Neutrophil (primary cell): ENCODE measurements around the gene FOXN3.
A peak's percentile ranks its signal among the peaks of the same experiment; 100 is the strongest.

Experiments
- H3K27ac ChIP-seq: fragments of 200-600 bp; sonication (generic); 2 replicates; pipeline ENCODE4 v1.5.1; 2016; ENCODE audit warnings: mild to moderate bottlenecking, moderate library complexity
- H3K27me3 ChIP-seq: fragments of 200-600 bp; sonication (generic); 2 replicates; pipeline ENCODE4 v1.6.0; 2016; ENCODE audit warnings: mild to moderate bottlenecking
- H3K36me3 ChIP-seq: fragments of 200-600 bp; sonication (generic); 2 replicates; pipeline ENCODE4 v1.5.1; 2017
- H3K4me1 ChIP-seq, 2 experiments: fragments of 200-600 bp in 1 of 2; sonication (generic) in 1 of 2; 1 replicate in 1 of 2; 2 replicates in 1 of 2; pipeline versions ENCODE4 v1.5.1 to v1.6.1; 2013 to 2016; ENCODE audit warnings: low read depth in 1 of 2, low read length in 1 of 2, mild to moderate bottlenecking in 1 of 2, moderate library complexity in 1 of 2; ENCODE audit not compliant: control insufficient read depth in 1 of 2, insufficient read depth in 1 of 2
- H3K4me3 ChIP-seq, 2 experiments: fragments of 200-600 bp in 1 of 2; sonication (generic) in 1 of 2; 1 replicate in 1 of 2; 2 replicates in 1 of 2; pipeline ENCODE4 v1.5.1; 2013 to 2016; ENCODE audit warnings: low read depth in 1 of 2, low read length in 1 of 2, mild to moderate bottlenecking in 1 of 2, moderate library complexity in 1 of 2
- H3K9me3 ChIP-seq: fragments of 200-600 bp; sonication (generic); 2 replicates; pipeline ENCODE4 v1.5.1; 2016
- CTCF ChIP-seq: fragments of 200-600 bp; sonication (generic); IDR thresholded peaks from 2 replicates; pipeline ENCODE4 v1.5.1; 2016; ENCODE audit warnings: antibody characterized with exemption

Gene FOXN3

GRCh38 chr14:89457007-89457406 is 40.0 kb upstream of the FOXN3 start:
- Histone ChIP-seq H3K4me3 (no peak overlapping the region), H3K27me3 (no peaks in the 10 kb centered on the region), H3K4me1 (peaks cover 52 to 54% of the 10 kb centered on the region in 2 experiments), H3K36me3 (no peaks in the 10 kb centered on the region), H3K27ac (peak overlapping the region; percentile 96), H3K9me3 (no peaks in the 10 kb centered on the region)
- no peak for TF ChIP-seq CTCF

- Histone ChIP-seq H3K27me3 (no peaks in the 10 kb centered on the region), H3K27ac (peak overlapping the region; percentile 25), H3K4me1 (peaks cover 46% of the 10 kb centered on the region in 2 experiments), H3K36me3 (no peaks in the 10 kb centered on the region), H3K4me3 (no peak overlapping the region), H3K9me3 (no peaks in the 10 kb centered on the region)
- no peak for TF ChIP-seq CTCF
These were observed 38.4 kb upstream of the FOXN3 start for GRCh38 chr14:89455412-89455811.

- Histone ChIP-seq H3K4me1 (peaks cover 42% of the 10 kb centered on the region in 2 experiments), H3K27me3 (no peaks in the 10 kb centered on the region), H3K36me3 (no peaks in the 10 kb centered on the region), H3K27ac (peak overlapping the region; percentile 25), H3K4me3 (no peak overlapping the region), H3K9me3 (no peaks in the 10 kb centered on the region)
- TF ChIP-seq CTCF, result no peak
These were observed 38.0 kb upstream of the FOXN3 start for GRCh38 chr14:89454996-89455395.

- H3K27ac ChIP-seq, result no peak overlapping the region
- H3K9me3 ChIP-seq, result no peaks in the 10 kb centered on the region
- no peak overlapping the region for H3K4me3 ChIP-seq
- H3K4me1 ChIP-seq, result peaks cover 26 to 27% of the 10 kb centered on the region in 2 experiments
- TF ChIP-seq CTCF, result no peak
- no peaks in the 10 kb centered on the region for H3K27me3 ChIP-seq
- no peaks in the 10 kb centered on the region for H3K36me3 ChIP-seq
These were observed 35.2 kb upstream of the FOXN3 start for GRCh38 chr14:89452281-89452680.

- Histone ChIP-seq H3K4me1 (peaks cover 28 to 31% of the 10 kb centered on the region in 2 experiments), H3K36me3 (no peaks in the 10 kb centered on the region), H3K27ac (no peak overlapping the region), H3K9me3 (no peaks in the 10 kb centered on the region), H3K4me3 (no peak overlapping the region), H3K27me3 (no peaks in the 10 kb centered on the region)
- no peak for TF ChIP-seq CTCF
These were observed 34.2 kb upstream of the FOXN3 start for GRCh38 chr14:89451229-89451628.
